ENCODE data around the gene CAMKV.
"Not testable (repeated sequence)": the region's sequence is repeated elsewhere in the genome, so short reads cannot be mapped to it uniquely, and the experiment has no call there.

Gene CAMKV, protein sequence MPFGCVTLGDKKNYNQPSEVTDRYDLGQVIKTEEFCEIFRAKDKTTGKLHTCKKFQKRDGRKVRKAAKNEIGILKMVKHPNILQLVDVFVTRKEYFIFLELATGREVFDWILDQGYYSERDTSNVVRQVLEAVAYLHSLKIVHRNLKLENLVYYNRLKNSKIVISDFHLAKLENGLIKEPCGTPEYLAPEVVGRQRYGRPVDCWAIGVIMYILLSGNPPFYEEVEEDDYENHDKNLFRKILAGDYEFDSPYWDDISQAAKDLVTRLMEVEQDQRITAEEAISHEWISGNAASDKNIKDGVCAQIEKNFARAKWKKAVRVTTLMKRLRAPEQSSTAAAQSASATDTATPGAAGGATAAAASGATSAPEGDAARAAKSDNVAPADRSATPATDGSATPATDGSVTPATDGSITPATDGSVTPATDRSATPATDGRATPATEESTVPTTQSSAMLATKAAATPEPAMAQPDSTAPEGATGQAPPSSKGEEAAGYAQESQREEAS

GRCh38 chr3:49869525-49870126 lies at the start of gene CAMKV:
Gene CAMKV (minus strand): TSS chr3:49869906. CDS start chr3:49862388, 7,518 bp downstream.
- DNase-seq (ENCODE audit: extremely low spot score, insufficient read length, low read depth) (no peak), FAIRE-seq (no peak)

DNA sequence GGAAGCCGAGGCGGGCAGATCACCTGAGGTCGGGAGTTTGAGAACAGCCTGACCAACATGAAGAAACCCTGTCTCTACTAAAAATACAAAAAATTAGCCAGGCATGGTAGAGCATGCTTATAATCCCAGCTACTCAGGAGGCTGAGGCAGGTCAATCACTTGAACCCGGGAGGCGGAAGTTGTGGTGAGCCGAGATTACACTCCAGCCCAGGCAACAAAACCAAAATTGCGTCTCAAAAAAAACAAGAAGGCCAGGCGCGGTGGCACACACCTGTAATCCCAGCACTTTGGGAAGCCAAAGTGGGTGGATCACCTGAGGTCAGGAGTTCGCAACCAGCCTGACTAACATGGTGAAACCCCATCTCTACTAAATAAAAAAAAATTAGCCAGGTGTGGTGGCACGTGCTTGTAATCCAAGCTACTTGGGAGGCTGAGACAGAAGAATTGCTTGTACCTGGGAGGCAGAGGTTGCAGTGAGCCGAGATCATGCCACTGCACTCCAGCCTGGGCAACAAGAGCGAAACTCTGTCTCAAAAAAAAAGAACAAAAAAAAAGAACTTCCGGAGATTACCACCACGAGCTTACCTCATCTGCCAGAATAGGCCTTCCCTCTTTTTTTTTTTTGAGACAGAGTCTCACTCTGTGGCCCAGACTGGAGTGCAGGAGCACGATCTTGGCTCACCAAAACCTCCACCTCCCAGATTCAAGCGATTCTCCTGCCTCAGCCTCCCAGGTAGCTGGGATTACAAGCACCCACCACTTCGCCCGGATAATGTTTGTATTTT lies 48.3 kb upstream of the CAMKV start:
- DNase-seq (ENCODE audit: extremely low spot score, insufficient read length, low read depth); FAIRE-seq: not testable (repeated sequence)

DNA sequence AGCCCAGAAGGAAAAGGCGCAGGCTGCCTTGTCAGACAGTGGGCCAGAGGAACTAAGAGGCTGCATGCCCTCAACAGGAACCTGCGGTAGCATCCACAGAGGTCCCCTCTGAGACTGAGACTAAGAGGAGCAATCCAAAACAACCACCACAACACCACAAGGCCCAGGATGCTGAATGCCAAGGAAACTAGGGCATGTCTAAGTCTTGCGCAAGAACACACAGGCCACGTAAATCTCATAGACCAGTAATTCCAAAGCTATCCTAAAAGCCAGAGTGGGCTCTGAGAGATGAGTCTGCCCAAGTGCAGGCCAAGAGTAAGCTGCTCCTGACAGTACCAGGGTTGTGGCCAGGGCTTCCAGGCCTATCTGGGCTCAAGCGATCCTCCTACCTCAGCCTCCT lies 47.0 kb upstream of the CAMKV start:
- FAIRE-seq = no peak
- no peak for DNase-seq (ENCODE audit: extremely low spot score, insufficient read length, low read depth)

DNA sequence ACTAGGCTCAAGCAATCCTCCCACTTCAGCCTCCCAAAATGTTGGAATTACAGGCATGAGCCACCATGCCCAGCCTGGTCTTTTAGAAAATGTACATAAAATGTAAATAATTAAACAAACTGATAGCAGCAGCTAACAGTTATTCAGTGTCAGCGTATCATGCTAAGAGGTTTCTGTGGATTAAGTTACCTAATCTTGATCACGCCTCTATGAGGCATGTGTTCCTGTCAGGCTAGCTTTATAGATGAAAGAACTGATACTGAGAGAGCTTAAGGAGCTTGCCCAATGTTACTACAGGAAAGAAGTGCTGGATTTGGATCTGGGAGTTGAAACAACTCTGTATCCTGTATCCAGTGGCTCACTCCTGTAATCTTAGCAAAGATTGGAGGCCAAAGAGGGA lies 45.2 kb upstream of the CAMKV start:
- DNase-seq (ENCODE audit: extremely low spot score, insufficient read length, low read depth) = no peak
- no peak for FAIRE-seq

GRCh38 chr3:49912881-49913281 lies 43.2 kb upstream of the CAMKV start:
- DNase-seq (ENCODE audit: extremely low spot score, insufficient read length, low read depth) (no peak), FAIRE-seq (no peak)

DNA sequence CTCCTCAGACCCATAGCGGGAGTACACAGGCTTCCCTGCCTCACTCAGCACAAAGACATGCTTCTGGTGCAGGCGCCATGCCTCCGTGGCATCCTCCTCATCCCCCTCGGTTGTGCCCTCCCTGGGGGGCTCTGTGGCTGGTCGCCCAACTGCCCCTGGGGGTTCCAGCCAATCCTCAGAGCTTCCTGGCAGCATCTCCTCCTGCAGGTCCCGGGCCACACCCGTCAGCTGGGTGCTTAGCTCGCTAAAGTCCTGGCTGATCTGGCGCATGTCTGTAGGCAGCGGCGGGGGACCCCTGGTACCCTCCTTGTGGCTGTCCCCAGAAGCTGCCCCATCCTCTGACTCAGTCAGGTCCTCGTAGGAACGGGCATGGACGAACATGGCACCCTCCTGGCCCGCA lies 41.9 kb upstream of the CAMKV start:
- FAIRE-seq = no peak
- DNase-seq (ENCODE audit: extremely low spot score, insufficient read length, low read depth) = no peak

DNA sequence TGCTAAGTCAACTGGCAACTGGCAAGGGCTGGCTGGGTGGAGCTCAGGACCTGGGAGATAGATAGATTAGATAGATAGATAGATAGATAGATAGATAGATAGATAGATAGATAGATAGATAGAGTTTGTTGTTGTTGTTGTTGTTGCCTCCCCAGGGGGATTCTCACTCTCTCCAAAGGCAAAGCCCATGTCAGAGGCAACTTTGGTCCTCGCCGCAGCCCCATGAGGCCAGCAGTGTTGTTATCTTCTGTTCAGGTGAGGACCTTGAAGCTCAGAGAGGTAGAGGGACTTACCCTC lies 41.4 kb upstream of the CAMKV start:
- no peak for FAIRE-seq

GRCh38 chr3:49910409-49911123 lies 40.9 kb upstream of the CAMKV start:
- DNase-seq (ENCODE audit: extremely low spot score, insufficient read length, low read depth) (no peak), FAIRE-seq (no peak)

More for the DNA sequence above, 41.4 kb upstream of the CAMKV start:
- no peak for DNase-seq (ENCODE audit: extremely low spot score, insufficient read length, low read depth)

DNA sequence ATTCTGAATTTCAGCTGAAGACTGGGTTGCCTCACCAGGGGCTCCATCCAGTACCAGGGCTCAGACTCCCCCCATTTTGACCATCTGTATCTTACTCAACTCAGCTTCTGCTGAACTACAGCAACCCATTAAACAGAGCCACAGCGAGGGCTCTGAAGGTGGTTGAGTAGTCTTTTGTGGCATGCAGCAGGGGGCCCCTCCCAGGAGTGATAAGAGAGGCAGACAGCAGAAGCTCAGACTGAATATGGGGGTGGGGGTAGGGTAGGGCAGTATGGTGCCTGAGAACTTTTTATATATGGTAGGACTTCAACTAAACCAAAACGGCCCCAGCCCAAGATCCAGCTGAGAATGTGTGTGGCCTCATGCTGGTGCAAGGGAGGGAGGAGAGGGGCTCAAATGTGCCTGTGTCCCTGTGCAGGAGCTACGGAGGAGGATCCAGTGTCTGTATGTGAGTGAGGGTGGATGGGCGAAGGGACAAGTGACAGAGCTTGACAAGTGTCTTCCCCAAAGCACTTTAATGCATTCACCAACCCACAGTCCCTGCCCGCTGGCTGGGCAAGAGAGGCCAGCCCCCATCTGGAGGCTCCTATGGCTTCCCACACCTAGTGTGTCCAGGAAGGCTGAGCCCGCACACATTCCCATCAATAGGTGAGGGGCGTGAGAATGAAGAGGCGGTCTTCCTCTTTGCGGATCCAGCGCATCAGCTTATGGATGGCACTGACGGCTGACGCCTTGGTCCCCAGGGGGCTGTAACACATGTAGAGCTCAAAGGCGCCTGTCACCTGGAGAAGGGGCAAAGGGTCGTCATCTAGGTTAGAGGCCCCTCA lies 38.9 kb upstream of the CAMKV start:
- DNase-seq (ENCODE audit: extremely low spot score, insufficient read length, low read depth) (no peak), FAIRE-seq (no peak)

DNA sequence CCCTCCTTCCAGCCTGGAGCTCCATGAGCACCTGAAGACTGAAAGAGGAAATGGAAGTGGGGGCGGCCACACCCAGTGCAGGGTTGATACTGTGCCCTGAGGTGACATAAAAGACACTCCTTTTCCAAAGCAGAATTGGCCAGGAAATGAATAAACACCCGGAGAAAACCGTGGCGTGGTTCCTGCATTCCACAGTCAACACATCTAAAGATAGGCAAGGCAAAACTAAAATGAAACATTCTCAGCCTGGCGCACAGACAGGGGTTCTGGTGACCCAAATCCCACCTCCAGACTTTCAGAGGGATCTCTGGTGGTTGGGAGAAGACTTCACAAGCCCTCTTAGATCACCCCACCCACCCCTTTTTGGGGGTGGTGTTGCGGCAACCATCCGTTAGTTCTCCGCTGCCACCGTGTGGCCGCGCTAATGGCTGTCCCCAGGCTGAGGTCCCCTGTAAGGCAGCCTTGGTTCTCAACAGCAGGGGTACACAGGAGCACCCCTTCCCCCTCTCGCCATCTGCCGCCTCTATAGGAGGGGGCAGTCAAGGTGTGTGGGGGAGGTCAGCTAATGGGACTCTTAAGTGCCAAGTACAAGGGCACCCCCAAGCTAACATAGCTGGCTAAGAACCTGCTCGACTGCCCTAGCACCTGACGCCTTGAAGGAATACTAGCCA lies 36.5 kb upstream of the CAMKV start:
- FAIRE-seq (peak; percentile 65), DNase-seq (ENCODE audit: extremely low spot score, insufficient read length, low read depth) (peak; percentile 52)

DNA sequence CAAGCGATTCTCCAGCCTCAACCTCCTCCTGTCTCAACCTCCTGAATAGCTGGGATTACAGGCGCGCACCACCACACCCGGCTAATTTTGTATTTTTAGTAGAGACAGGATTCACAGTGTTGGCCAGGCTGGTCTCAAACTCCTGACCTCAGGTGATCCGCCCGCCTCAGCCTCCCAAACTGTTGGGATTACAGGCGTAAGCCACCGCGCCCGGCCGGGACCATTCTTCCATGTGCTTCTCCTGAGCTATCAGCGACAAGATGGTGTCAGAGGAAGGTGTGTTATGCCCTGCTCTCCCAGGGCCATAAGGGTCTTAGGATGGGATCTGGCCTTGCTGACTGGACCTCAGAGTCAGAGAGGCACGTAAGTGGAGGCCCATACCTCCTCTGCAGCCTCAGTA lies 34.7 kb upstream of the CAMKV start:
- FAIRE-seq; DNase-seq (ENCODE audit: extremely low spot score, insufficient read length, low read depth): not testable (repeated sequence)

DNA sequence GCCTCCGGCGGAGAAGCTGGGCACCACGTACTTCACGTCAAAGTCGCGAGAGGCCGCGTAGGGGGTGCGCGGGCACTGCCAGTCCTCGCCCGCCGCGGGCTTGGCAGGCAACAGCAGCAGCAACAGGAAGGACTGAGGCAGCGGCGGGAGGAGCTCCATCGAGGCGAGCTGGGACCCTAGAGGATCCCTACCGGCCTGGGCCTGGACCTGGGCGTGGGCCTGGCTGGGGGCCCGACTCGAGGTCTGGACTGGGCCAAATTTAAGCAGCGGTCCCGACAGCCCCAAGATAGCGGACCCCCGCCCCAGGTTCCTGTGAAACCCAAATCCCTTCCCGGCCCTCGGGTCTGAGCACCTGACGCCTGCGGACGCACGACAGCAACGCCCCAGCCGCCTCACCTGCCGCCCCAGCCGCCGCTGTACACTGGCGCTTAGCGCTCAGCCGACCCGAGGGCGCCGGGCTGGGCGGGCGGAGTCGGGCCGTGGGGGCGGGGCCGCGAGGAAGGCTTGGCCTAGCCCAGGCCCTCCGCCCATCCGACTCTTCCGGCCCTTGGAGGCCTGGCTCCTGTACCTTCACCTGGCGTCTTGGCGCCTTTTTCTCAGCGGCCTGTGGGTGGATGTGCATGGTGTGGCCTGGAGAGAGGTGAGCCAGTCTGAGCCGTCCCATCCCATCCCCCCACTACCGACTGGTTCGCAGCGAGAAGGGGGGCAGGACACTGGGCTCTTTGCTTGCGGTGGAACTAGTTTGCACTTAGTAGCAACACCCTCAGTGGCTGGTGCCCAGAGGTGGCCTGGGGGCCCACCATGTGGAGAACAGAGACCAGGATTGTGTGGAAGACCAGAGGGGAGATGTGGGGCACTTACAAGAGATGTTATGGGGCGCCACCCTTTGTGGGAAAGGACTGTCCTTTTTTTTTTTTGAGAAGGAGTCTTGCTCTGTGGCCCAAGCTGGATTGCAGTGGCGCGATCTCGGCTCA lies 34.0 kb upstream of the CAMKV start, which contains the start of gene MST1R:
Gene MST1R (minus strand): TSS at position 423 of the 974 bp plus-strand sequence. CDS start 264 bp downstream, at position 159.
- FAIRE-seq (peak; percentile 83), DNase-seq (ENCODE audit: extremely low spot score, insufficient read length, low read depth) (peak; percentile 71)

- DNase-seq (ENCODE audit: extremely low spot score, insufficient read length, low read depth) = no peak
- no peak for FAIRE-seq
These were observed 33.0 kb upstream of the CAMKV start for GRCh38 chr3:49902511-49903345.

DNA sequence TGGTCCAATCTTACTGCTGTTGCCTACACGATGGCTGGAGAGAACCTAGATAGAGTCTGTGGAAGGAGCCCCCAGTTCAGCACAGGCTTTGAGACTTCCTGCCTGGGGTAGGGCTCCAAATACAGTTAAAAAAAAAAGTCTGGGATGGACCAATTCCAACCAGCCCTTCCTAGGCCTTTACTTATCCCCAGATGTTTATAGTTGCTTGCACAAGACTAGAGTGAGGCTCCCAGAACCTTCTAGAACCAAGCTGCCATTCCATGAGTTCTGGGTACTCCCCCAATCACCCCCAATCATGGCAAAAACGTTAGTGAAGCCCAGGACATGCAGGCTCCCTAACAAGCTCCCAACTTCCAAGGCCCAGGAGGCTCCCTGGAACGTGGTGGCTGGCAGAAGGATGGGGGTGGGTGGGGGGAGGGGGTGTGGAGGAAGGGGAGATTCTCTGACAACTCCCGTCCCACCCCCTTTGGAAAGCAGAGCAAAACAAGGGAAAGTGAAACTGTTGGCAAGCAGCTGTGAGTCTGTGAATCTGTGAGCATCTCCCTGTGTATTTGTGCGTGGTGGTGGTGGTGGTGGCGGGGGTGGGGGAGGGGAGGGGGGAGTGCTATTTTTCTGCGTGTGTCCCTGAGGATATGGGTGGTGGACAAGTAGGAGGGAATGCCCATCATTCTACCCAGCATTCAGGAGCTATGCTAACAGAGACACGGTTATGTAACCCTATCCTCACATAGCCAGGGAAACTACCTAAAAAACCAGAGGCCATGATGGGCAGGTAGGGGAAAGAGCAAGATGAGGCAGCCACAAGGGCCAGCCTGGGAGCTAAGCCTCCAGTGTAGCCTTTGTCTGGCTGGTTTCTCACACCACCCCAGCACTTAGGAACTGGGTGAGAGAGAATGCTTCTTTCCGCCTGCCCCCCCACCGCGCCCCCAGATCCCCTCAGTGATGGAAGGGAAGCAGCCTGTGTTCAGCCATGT lies 31.9 kb upstream of the CAMKV start:
- DNase-seq (ENCODE audit: extremely low spot score, insufficient read length, low read depth) = no peak
- FAIRE-seq = peak; percentile 47

- FAIRE-seq = no peak
These were observed 30.9 kb upstream of the CAMKV start for GRCh38 chr3:49900491-49901153.

More at GRCh38 chr3:49900491-49901153, 30.9 kb upstream of the CAMKV start:
- no peak for DNase-seq (ENCODE audit: extremely low spot score, insufficient read length, low read depth)
